Measurements from ENCODE around the gene ADAD2.

DNA sequence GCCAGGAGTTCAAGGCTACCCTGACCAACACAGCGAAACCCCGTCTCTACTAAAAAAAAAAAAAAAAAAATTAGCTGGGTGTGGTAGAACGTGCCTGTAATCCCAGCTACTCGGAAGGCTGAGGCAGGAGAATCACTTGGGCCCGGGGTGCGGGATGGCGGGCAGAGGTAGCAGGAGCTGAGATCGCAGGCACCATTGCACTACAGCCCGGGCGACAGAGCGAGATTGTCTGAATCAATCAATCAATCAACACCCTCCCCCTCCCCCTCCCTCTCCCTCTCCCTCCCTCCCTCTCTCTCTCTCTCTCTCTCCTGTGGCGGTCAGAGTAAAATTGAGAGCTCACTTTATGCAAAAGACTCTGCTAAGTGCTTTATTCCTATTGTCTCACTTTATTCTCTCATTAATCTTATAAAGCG is 47.2 kb upstream of the ADAD2 start:
- TF ChIP-seq, protein P1, sequence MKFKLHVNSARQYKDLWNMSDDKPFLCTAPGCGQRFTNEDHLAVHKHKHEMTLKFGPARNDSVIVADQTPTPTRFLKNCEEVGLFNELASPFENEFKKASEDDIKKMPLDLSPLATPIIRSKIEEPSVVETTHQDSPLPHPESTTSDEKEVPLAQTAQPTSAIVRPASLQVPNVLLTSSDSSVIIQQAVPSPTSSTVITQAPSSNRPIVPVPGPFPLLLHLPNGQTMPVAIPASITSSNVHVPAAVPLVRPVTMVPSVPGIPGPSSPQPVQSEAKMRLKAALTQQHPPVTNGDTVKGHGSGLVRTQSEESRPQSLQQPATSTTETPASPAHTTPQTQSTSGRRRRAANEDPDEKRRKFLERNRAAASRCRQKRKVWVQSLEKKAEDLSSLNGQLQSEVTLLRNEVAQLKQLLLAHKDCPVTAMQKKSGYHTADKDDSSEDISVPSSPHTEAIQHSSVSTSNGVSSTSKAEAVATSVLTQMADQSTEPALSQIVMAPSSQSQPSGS (CRISPR knock-in tag; IDR thresholded peaks at IDR 0.05) = no peak
- TF ChIP-seq ZNF121 (CRISPR knock-in tag; conservative IDR thresholded peaks at IDR 0.05) = no peak
- TF ChIP-seq TEAD1 (CRISPR knock-in tag; IDR thresholded peaks at IDR 0.05) = no peak
- no peak for TF ChIP-seq SMARCC2 (IDR thresholded peaks at IDR 0.05; ENCODE audit: low read depth)

Data from K562 (cell line).